ENCODE measurements around the gene DMRTC2.

Gene DMRTC2

GRCh38 chr19:41890936-41891335 is 46.1 kb downstream of the DMRTC2 start:
- DNase-seq (ENCODE audit: low spot score) = no peak

GRCh38 chr19:41892173-41892902 is 47.5 kb downstream of the DMRTC2 start:
- no peak for DNase-seq (ENCODE audit: low spot score)

- DNase-seq (ENCODE audit: low spot score) = no peak
Observed at GRCh38 chr19:41893899-41894298, 49.1 kb downstream of the DMRTC2 start.

- no peak for DNase-seq (ENCODE audit: low spot score)
Observed at GRCh38 chr19:41894350-41894749, 49.5 kb downstream of the DMRTC2 start.

GRCh38 chr19:41895745-41896580 is 51.1 kb downstream of the DMRTC2 start:
- DNase-seq (ENCODE audit: low spot score) = no peak

GRCh38 chr19:41896581-41896942 is 51.7 kb downstream of the DMRTC2 start:
- DNase-seq (ENCODE audit: low spot score) = no peak

- DNase-seq (ENCODE audit: low spot score) = no peak
Observed at GRCh38 chr19:41897181-41897580, 52.3 kb downstream of the DMRTC2 start.

- DNase-seq (ENCODE audit: low spot score) = no peak
Observed at GRCh38 chr19:41897820-41898219, 53.0 kb downstream of the DMRTC2 start.

GRCh38 chr19:41898235-41898634 is 53.4 kb downstream of the DMRTC2 start:
- no peak for DNase-seq (ENCODE audit: low spot score)
